IMR-90 (cell line): ENCODE measurements around the gene OXNAD1. TPM values are rescaled to one million over a fixed set of nuclear protein-coding genes. Genes with fewer than 3 reads are reported as not detected.

ENCODE experiments used
- ATAC-seq: fragments of 200-7000 bp; cut with Tn5 transposase; 2 replicates; pipeline ENCODE4 v1.9.1; 2020; ENCODE audit warnings: low read depth, mild to moderate bottlenecking, moderate library complexity
- BruUV-seq: library from RNA; stranded (reverse); fragments of 400-500 nt; replicated peaks from 2 replicates; lab custom pipeline; 2021; lab: Mats Ljungman, UMichigan
- CTCF ChIA-PET: fragments of 300-600 bp; formaldehyde crosslinking; extraction: SDS; loops from one replicate; lab custom pipeline; 2021; ENCODE audit warnings: antibody characterized with exemption; lab: Yijun Ruan, JAX
- POLR2A ChIA-PET: fragments of 300-600 bp; sonication (Branson Sonifier 250); formaldehyde crosslinking; loops from one replicate; lab custom pipeline; 2022; ENCODE audit warnings: antibody characterized with exemption; ENCODE audit not compliant: unreplicated experiment; lab: Charles Lee
- DNase-seq: peaks from one replicate; pipeline ENCODE4 v3.0.0; 2013
- H2AFZ ChIP-seq: replicated peaks from 2 replicates; pipeline ENCODE3; 2013; ENCODE audit warnings: low read length, mild to moderate bottlenecking; ENCODE audit not compliant: poor library complexity
- H2AK5ac ChIP-seq: 2 replicates; pipeline ENCODE4 v1.6.1; 2013; ENCODE audit warnings: low read depth, low read length, inconsistent platforms
- H2AK9ac ChIP-seq: replicated peaks from 2 replicates; pipeline ENCODE3; 2013; ENCODE audit warnings: mild to moderate bottlenecking, low read depth, low read length, moderate library complexity; ENCODE audit not compliant: poor library complexity
- H2BK120ac ChIP-seq: 2 replicates; pipeline ENCODE4 v1.6.1; 2013; ENCODE audit warnings: low read depth, low read length, inconsistent platforms
- H2BK15ac ChIP-seq: 3 replicates; pipeline ENCODE4 v1.6.1; 2013; ENCODE audit warnings: low read depth, low read length, inconsistent platforms
- H2BK20ac ChIP-seq: 2 replicates; pipeline ENCODE4 v1.6.1; 2013; ENCODE audit warnings: low read depth, mild to moderate bottlenecking, inconsistent platforms, low read length, moderate library complexity
- H2BK5ac ChIP-seq: 2 replicates; pipeline ENCODE4 v1.6.1; 2013; ENCODE audit warnings: mild to moderate bottlenecking, low read depth, low read length, inconsistent platforms; ENCODE audit not compliant: poor library complexity, severe bottlenecking
- H3K14ac ChIP-seq: replicated peaks from 2 replicates; pipeline ENCODE4 v1.6.1; 2013; ENCODE audit warnings: low read depth, low read length, inconsistent platforms
- H3K18ac ChIP-seq: 2 replicates; pipeline ENCODE4 v1.6.1; 2013; ENCODE audit warnings: low read depth, low read length, control low read depth
- H3K23ac ChIP-seq: 2 replicates; pipeline ENCODE4 v1.6.1; 2013; ENCODE audit warnings: low read depth, low read length, inconsistent platforms
- H3K27ac ChIP-seq: 2 replicates; pipeline ENCODE4 v1.5.1; 2013; ENCODE audit warnings: mild to moderate bottlenecking, control low read depth, low read length; ENCODE audit not compliant: insufficient read depth
- H3K27me3 ChIP-seq: 2 replicates; pipeline ENCODE4 v1.6.1; 2013; ENCODE audit warnings: low read length; ENCODE audit not compliant: control insufficient read depth, insufficient read depth
- H3K36me3 ChIP-seq: 2 replicates; pipeline ENCODE4 v1.6.1; 2013; ENCODE audit warnings: low read length, mixed read lengths; ENCODE audit not compliant: control insufficient read depth, insufficient read depth
- H3K4ac ChIP-seq: 2 replicates; pipeline ENCODE4 v1.6.1; 2013; ENCODE audit warnings: low read depth, low read length, inconsistent platforms
- H3K4me1 ChIP-seq: 2 replicates; pipeline ENCODE4 v1.6.1; 2013; ENCODE audit warnings: low read length, mixed read lengths; ENCODE audit not compliant: control insufficient read depth, insufficient read depth
- H3K4me2 ChIP-seq: 2 replicates; pipeline ENCODE4 v1.6.1; 2013; ENCODE audit warnings: low read depth, mild to moderate bottlenecking, control low read depth, low read length, moderate library complexity
- H3K4me3 ChIP-seq: 2 replicates; pipeline ENCODE4 v1.5.1; 2013; ENCODE audit warnings: low read depth, mild to moderate bottlenecking, control low read depth, low read length, moderate library complexity; ENCODE audit not compliant: insufficient read depth
- H3K56ac ChIP-seq: 2 replicates; pipeline ENCODE4 v1.6.1; 2013; ENCODE audit warnings: low read length, inconsistent platforms; ENCODE audit not compliant: insufficient read depth; ENCODE audit errors: extremely low read depth
- H3K79me1 ChIP-seq, 2 experiments: 2 replicates each; pipeline ENCODE4 v1.6.1; 2013; ENCODE audit warnings: low read length in 2 of 2, inconsistent platforms in 1 of 2, low read depth in 1 of 2
- H3K9ac ChIP-seq: 2 replicates; pipeline ENCODE4 v1.6.1; 2013; ENCODE audit warnings: low read depth, low read length, control low read depth
- H3K9me1 ChIP-seq: 2 replicates; pipeline ENCODE4 v1.6.1; 2013; ENCODE audit warnings: low read length, inconsistent platforms; ENCODE audit not compliant: insufficient read depth
- H3K9me3 ChIP-seq: 2 replicates; pipeline ENCODE4 v1.6.1; 2013; ENCODE audit warnings: low read length; ENCODE audit not compliant: control insufficient read depth, insufficient read depth
- H4K20me1 ChIP-seq: 2 replicates; pipeline ENCODE4 v1.6.1; 2013; ENCODE audit warnings: low read length, inconsistent platforms; ENCODE audit not compliant: insufficient read depth
- H4K5ac ChIP-seq: 2 replicates; pipeline ENCODE4 v1.6.1; 2013; ENCODE audit warnings: mild to moderate bottlenecking, low read depth, low read length, control low read depth
- H4K8ac ChIP-seq, 2 experiments: 2 replicates each; pipeline ENCODE4 v1.6.1; 2013; ENCODE audit warnings: low read depth in 2 of 2, low read length in 2 of 2, control low read depth in 1 of 2, inconsistent platforms in 1 of 2
- H4K91ac ChIP-seq: 2 replicates; pipeline ENCODE4 v1.6.1; 2013; ENCODE audit warnings: low read depth, low read length, inconsistent platforms; ENCODE audit not compliant: insufficient read depth
- BHLHE40 ChIP-seq: fragments of 150-350 bp; IDR thresholded peaks from 2 replicates; pipeline ENCODE4 v1.6.1; 2016; ENCODE audit warnings: mild to moderate bottlenecking, low read depth, low read length
- CEBPB ChIP-seq: IDR thresholded peaks from 2 replicates; pipeline ENCODE4 v1.6.1; 2012; ENCODE audit warnings: low read depth, low read length, improper control_type of control experiment
- CHD1 ChIP-seq: IDR thresholded peaks from 2 replicates; pipeline ENCODE4 v1.6.1; 2012; ENCODE audit warnings: low read depth, low read length, improper control_type of control experiment
- FOS ChIP-seq: fragments of 150-350 bp; IDR thresholded peaks from 2 replicates; pipeline ENCODE4 v1.6.1; 2016; ENCODE audit warnings: low read depth, low read length
- MAFK ChIP-seq: IDR thresholded peaks from 2 replicates; pipeline ENCODE4 v1.6.1; 2012; ENCODE audit warnings: low read depth, low read length, improper control_type of control experiment
- MAZ ChIP-seq: IDR thresholded peaks from 2 replicates; pipeline ENCODE4 v1.6.1; 2012; ENCODE audit warnings: low read depth, mild to moderate bottlenecking, low read length, improper control_type of control experiment, moderate library complexity, borderline replicate concordance
- MXI1 ChIP-seq: IDR thresholded peaks from 2 replicates; pipeline ENCODE4 v1.6.1; 2012; ENCODE audit warnings: low read depth, mild to moderate bottlenecking, low read length, moderate library complexity, borderline replicate concordance
- NFE2L2 ChIP-seq: fragments of 150-350 bp; IDR thresholded peaks from 2 replicates; pipeline ENCODE4 v1.6.1; 2016; ENCODE audit warnings: low read depth, mild to moderate bottlenecking, low read length
- POLR2A ChIP-seq: IDR thresholded peaks from 2 replicates; pipeline ENCODE4 v1.6.1; 2012; ENCODE audit warnings: mild to moderate bottlenecking, low read depth, low read length
- RAD21 ChIP-seq: IDR thresholded peaks from 2 replicates; pipeline ENCODE4 v1.6.1; 2012; ENCODE audit warnings: low read length, improper control_type of control experiment
- RCOR1 ChIP-seq: IDR thresholded peaks from 2 replicates; pipeline ENCODE4 v1.6.1; 2012; ENCODE audit warnings: mild to moderate bottlenecking, low read length, improper control_type of control experiment; ENCODE audit not compliant: insufficient replicate concordance
- RFX5 ChIP-seq: IDR thresholded peaks from 2 replicates; pipeline ENCODE4 v1.8.0; 2012; ENCODE audit warnings: low read depth, mild to moderate bottlenecking, low read length, moderate library complexity
- SMC3 ChIP-seq: fragments of 150-350 bp; IDR thresholded peaks from 2 replicates; pipeline ENCODE4 v1.6.1; 2016; ENCODE audit warnings: low read depth, mild to moderate bottlenecking, antibody characterized with exemption, low read length, moderate library complexity
- WGBS, 2 experiments: methylation state at CpG; one replicate each; pipeline versions ENCODE4 v1.1.5 to v1.1.7; 2013; ENCODE audit warnings: missing lambda C conversion rate in 2 of 2; ENCODE audit not compliant: insufficient read length in 1 of 2; ENCODE audit errors: extremely low coverage in 2 of 2; 5-methylcytosine and 5-hydroxymethylcytosine counted together
- dilution Hi-C: fragments of 300-500 bp; cut with HindIII; formaldehyde crosslinking; loops from one replicate; pipeline ENCODE4 v1.14.3; 2018; ENCODE audit warnings: low sequenced_read_pairs; ENCODE audit not compliant: unreplicated experiment
- in situ Hi-C: fragments of 300-500 bp; cut with MboI; formaldehyde crosslinking; loops from 3 replicates; pipeline ENCODE4 v1.14.3; 2019; ENCODE audit warnings: low sequenced_read_pairs, inconsistent platforms, mixed read lengths
- intact Hi-C: fragments of 100-400 bp; cut with micrococcal nuclease; formaldehyde crosslinking; loops from 2 replicates; pipeline ENCODE4 v1.10.0; 2022
- polyA plus RNA-seq, 3 experiments: library from polyadenylated mRNA; depleted of rRNA; stranded (reverse); fragments of >200 nt; gene quantifications; 2 replicates each; pipeline ENCODE4 v1.2.3, GENCODE V29; 2012; ENCODE audit warnings: low replicate concordance in 1 of 3
- total RNA-seq: library from RNA; depleted of rRNA; stranded (reverse); fragments of >200 nt; gene quantifications from 2 replicates; pipeline ENCODE4 v1.2.3, GENCODE V29; 2012
- TF ChIP-seq, protein P1 (sequence below): fragments of 150-350 bp; IDR thresholded peaks from 2 replicates; pipeline ENCODE4 v1.6.1; 2017; ENCODE audit warnings: mild to moderate bottlenecking, antibody characterized with exemption, low read length, low read depth
- TF ChIP-seq, protein P2 (sequence below): fragments of 150-350 bp; IDR thresholded peaks from 2 replicates; pipeline ENCODE4 v1.6.1; 2016; ENCODE audit warnings: low read depth, mild to moderate bottlenecking, low read length, moderate library complexity, borderline replicate concordance

Gene OXNAD1
- total and polyA plus RNA-seq, 2 of the 4 experiments (the other 2 are of a cell fraction) = 6.2 to 11.3 TPM

DNA sequence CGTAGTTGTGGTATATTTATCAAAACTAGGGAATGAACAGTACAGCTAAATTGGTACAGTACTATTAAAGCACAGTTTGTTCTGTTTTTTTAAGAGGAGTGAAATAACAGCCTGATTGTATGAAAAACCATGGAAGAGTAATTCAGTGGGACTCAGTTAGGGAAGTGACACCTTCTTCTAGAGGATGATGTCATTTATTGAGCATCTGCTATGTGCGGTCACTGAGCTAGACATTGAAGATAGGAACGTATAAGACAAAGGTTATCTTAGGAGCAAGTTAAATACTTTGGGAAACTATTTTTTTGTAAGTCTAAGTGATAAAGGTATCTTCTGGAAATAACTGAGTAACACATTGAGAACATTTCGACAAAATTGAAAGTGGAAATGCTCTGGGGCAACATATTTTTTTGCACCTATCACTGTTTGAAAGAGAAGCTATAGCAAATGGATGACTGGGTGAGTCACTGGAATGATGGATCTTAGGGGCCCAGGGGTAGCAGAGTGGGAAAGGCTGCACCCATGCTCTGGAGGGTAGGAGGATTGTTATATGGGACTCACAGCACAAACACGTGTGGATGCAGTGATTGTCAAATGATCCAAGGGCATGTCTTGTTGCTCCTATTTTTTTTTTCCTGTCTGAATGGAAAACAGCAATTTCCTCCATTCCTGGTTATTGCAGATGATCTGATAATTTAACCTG is 43.0 kb downstream of the OXNAD1 start:
- H3K4me1 ChIP-seq = peaks cover 1% of the 10 kb centered on the region; the same call in 1 of the 2 replicates
- intact Hi-C loops = no loop called here
- H2BK20ac ChIP-seq = no peak overlapping the region
- peaks cover 19% of the 10 kb centered on the region for H3K9me1 ChIP-seq
- no peak overlapping the region for H3K56ac ChIP-seq
- no peaks in the 10 kb centered on the region for H3K27me3 ChIP-seq
- BruUV-seq = TSS peak; percentile 23
- H3K9me3 ChIP-seq = no peaks in the 10 kb centered on the region
- 100% methylated on average over 3 of the region's 5 CpGs; no CpG with 5 or more reads in 1 of the 2 experiments for WGBS, 2 experiments
- H3K4me3 ChIP-seq = no peak overlapping the region
- H3K23ac ChIP-seq = no peak overlapping the region
- no peak overlapping the region for H3K14ac ChIP-seq
- in situ Hi-C loops = loop anchor here (5.0 kb wide), 1 partner anchor 209 kb away; no protein-coding TSS in a partner anchor
- ATAC-seq (no peak), DNase-seq (no peak)
- no peak overlapping the region for H2AK5ac ChIP-seq
- H4K91ac ChIP-seq = no peak overlapping the region
- H3K36me3 ChIP-seq = peaks cover 7% of the 10 kb centered on the region; the same call in 1 of the 2 replicates
- H2BK15ac ChIP-seq = no peak overlapping the region
- peaks cover 0 to 15% of the 10 kb centered on the region in 2 experiments; a peak in 1 of 4 replicates for H3K79me1 ChIP-seq
- ChIA-PET CTCF (interaction anchor here (0.7 to 1.0 kb wide), 2 partner anchors 9 to 12 kb away, joined by 3 read pairs; no protein-coding TSS in a partner anchor), POLR2A (no interaction called here)
- no peak overlapping the region for H3K4me2 ChIP-seq
- H3K4ac ChIP-seq = no peak overlapping the region
- H3K9ac ChIP-seq = no peak overlapping the region
- H2AK9ac ChIP-seq = no peak overlapping the region
- H2AFZ ChIP-seq = no peak overlapping the region
- no peak overlapping the region for H4K5ac ChIP-seq
- no peaks in the 10 kb centered on the region for H4K20me1 ChIP-seq
- no peak overlapping the region for H2BK5ac ChIP-seq
- no peak overlapping the region for H3K18ac ChIP-seq
- no peak overlapping the region for H2BK120ac ChIP-seq
- dilution Hi-C loops = no loop called here
- H4K8ac ChIP-seq = no peak overlapping the region
- no peak overlapping the region for H3K27ac ChIP-seq
- no peak for TF ChIP-seq FOS
- no peak for TF ChIP-seq RFX5
- TF ChIP-seq RCOR1 = no peak
- no peak for TF ChIP-seq MXI1
- no peak for TF ChIP-seq POLR2A
- TF ChIP-seq MAZ = no peak
- TF ChIP-seq RAD21 = no peak
- TF ChIP-seq NFE2L2 = no peak
- TF ChIP-seq BHLHE40 = no peak
- no peak for TF ChIP-seq CHD1
- TF ChIP-seq MAFK = no peak
- TF ChIP-seq, protein P1, sequence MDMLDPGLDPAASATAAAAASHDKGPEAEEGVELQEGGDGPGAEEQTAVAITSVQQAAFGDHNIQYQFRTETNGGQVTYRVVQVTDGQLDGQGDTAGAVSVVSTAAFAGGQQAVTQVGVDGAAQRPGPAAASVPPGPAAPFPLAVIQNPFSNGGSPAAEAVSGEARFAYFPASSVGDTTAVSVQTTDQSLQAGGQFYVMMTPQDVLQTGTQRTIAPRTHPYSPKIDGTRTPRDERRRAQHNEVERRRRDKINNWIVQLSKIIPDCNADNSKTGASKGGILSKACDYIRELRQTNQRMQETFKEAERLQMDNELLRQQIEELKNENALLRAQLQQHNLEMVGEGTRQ = no peak
- no peak for TF ChIP-seq CEBPB
- TF ChIP-seq SMC3 = no peak
- TF ChIP-seq, protein P2, sequence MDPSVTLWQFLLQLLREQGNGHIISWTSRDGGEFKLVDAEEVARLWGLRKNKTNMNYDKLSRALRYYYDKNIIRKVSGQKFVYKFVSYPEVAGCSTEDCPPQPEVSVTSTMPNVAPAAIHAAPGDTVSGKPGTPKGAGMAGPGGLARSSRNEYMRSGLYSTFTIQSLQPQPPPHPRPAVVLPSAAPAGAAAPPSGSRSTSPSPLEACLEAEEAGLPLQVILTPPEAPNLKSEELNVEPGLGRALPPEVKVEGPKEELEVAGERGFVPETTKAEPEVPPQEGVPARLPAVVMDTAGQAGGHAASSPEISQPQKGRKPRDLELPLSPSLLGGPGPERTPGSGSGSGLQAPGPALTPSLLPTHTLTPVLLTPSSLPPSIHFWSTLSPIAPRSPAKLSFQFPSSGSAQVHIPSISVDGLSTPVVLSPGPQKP = no peak
